Gastroesophageal sphincter (tissue), 4 donors: ENCODE data around the gene FHOD3. TPM values are rescaled to one million over a fixed set of nuclear protein-coding genes. Genes with fewer than 3 reads are reported as not detected.

Source experiments
- ATAC-seq: fragments of 150-250 bp; one replicate; pipeline ENCODE4 v1.9.1; 2016; ENCODE audit warnings: mild to moderate bottlenecking, moderate library complexity
- H3K27ac ChIP-seq, 4 donors: fragments of 200-600 bp; sonication (generic) in 3 of 4; 1 replicate in 3 of 4; 2 replicates in 1 of 4; pipeline ENCODE4 v1.5.1; 2016 to 2019
- H3K27me3 ChIP-seq: fragments of 200-600 bp; sonication (generic); one replicate; pipeline ENCODE4 v1.5.1; 2019
- H3K36me3 ChIP-seq, 2 donors: fragments of 200-600 bp; sonication (generic); one replicate each; pipeline ENCODE4 v1.5.1; 2019; ENCODE audit warnings: control low read depth in 1 of 2
- H3K4me1 ChIP-seq, 3 donors: fragments of 200-600 bp; sonication (generic); 1 replicate in 2 of 3; 2 replicates in 1 of 3; pipeline ENCODE4 v1.5.1; 2016 to 2019; ENCODE audit warnings: control low read depth in 2 of 3
- H3K4me3 ChIP-seq, 2 donors: fragments of 200-600 bp; sonication (generic); one replicate each; pipeline ENCODE4 v1.5.1; 2019; ENCODE audit warnings: mild to moderate bottlenecking in 1 of 2, moderate library complexity in 1 of 2
- H3K9me3 ChIP-seq, 3 donors: fragments of 200-600 bp; sonication (generic); one replicate each; pipeline ENCODE4 v1.5.1; 2017 to 2019; ENCODE audit warnings: control low read depth in 2 of 3
- CTCF ChIP-seq, 4 experiments: fragments of 200-600 bp in 2 of 4; fragments of 450-650 bp in 2 of 4; sonication (generic) in 1 of 4; IDR thresholded peaks; one replicate each; pipeline ENCODE4 v1.5.1; 2017 to 2019; ENCODE audit warnings: antibody characterized with exemption in 4 of 4, mild to moderate bottlenecking in 2 of 4, moderate library complexity in 2 of 4
- EP300 ChIP-seq: sonication (generic); formaldehyde crosslinking; IDR thresholded peaks from one replicate; pipeline ENCODE4 v1.6.1; 2017; ENCODE audit warnings: antibody characterized with exemption, mild to moderate bottlenecking
- POLR2A ChIP-seq, 2 donors: fragments of 450-650 bp; IDR thresholded peaks; one replicate each; pipeline ENCODE4 v1.6.1; 2017; ENCODE audit warnings: antibody characterized with exemption in 2 of 2, mild to moderate bottlenecking in 2 of 2, moderate library complexity in 1 of 2
- POLR2AphosphoS5 ChIP-seq: sonication (generic); formaldehyde crosslinking; IDR thresholded peaks from one replicate; pipeline ENCODE4 v1.6.1; 2017; ENCODE audit warnings: antibody characterized with exemption
- WGBS, 2 donors: methylation state at CpG; one replicate each; pipeline ENCODE4 v1.1.5; 2018; ENCODE audit warnings: low coverage in 1 of 2; 5-methylcytosine and 5-hydroxymethylcytosine counted together
- total RNA-seq, 4 donors: library from RNA; depleted of rRNA; stranded (reverse); fragments of >200 nt; gene quantifications; one replicate each; pipeline ENCODE4 v1.1.0, GENCODE V29; 2016

FHOD3 gene
- total RNA-seq, 4 donors from 2014 or later, result 18.4 to 36.7 (median 30.4) TPM

DNA sequence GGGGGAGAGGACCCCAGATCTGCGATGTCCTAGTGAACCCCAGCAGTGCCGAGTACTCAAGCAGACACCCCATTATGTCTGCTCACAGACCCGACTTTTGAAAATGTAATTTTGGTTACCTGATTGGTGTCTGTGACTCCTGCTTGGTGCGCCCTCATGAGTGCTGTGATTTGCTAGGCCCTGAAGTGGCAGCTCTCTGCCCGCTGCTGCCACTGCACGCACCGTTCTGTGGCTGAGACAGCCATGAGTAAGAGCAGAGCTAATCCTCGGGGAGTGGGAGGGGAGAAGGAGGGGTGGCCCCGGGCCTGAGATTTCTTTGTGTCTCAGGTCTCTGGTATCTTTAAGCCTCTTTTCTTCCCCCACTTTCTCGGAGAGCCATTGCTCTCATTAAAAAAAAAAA is 18.2 kb downstream of the FHOD3 start:
- ATAC-seq, result no peak

GRCh38 chr18:36316246-36316645 is 18.7 kb downstream of the FHOD3 start:
- Histone ChIP-seq H3K27me3 (no peaks in the 10 kb centered on the region), H3K9me3 (peaks cover 0 to 15% (median 0%) of the 10 kb centered on the region in 3 donors), H3K27ac (no peak overlapping the region), H3K4me1 (no peaks in the 10 kb centered on the region), H3K36me3 (no peaks in the 10 kb centered on the region), H3K4me3 (no peak overlapping the region)
- WGBS, 2 donors, result 87 to 88% methylated on average over 1 to 2 of the region's 2 CpGs
- no peak for TF ChIP-seq EP300
- TF ChIP-seq POLR2AphosphoS5, result no peak
- TF ChIP-seq CTCF (IDR thresholded peaks at IDR 0.05), result no peak
- TF ChIP-seq POLR2A (IDR thresholded peaks at IDR 0.05), result no peak
- no peak for ATAC-seq

More for the DNA sequence above, 18.2 kb downstream of the FHOD3 start:
- H3K4me1 ChIP-seq, result no peaks in the 10 kb centered on the region
- no peaks in the 10 kb centered on the region for H3K27me3 ChIP-seq
- no peak overlapping the region for H3K27ac ChIP-seq
- no peak overlapping the region for H3K4me3 ChIP-seq
- peaks cover 0 to 15% (median 0%) of the 10 kb centered on the region in 3 donors for H3K9me3 ChIP-seq
- no peak for TF ChIP-seq CTCF (IDR thresholded peaks at IDR 0.05)
- no peak for TF ChIP-seq POLR2AphosphoS5
- TF ChIP-seq EP300, result no peak
- TF ChIP-seq POLR2A (IDR thresholded peaks at IDR 0.05), result no peak
- no peaks in the 10 kb centered on the region for H3K36me3 ChIP-seq
- WGBS, 2 donors, result 14% methylated on average over 2 of the region's 10 CpGs; no CpG with 5 or more reads in 1 of the 2 donors

GRCh38 chr18:36321658-36322407 is 24.3 kb downstream of the FHOD3 start:
- 65% methylated on average over 4 of the region's 10 CpGs; no CpG with 5 or more reads in 1 of the 2 donors for WGBS, 2 donors
- Histone ChIP-seq H3K9me3 (peaks cover 0 to 15% (median 0%) of the 10 kb centered on the region in 3 donors), H3K36me3 (no peaks in the 10 kb centered on the region), H3K27ac (no peak overlapping the region), H3K27me3 (no peaks in the 10 kb centered on the region), H3K4me3 (no peak overlapping the region), H3K4me1 (no peaks in the 10 kb centered on the region)
- ATAC-seq, result no peak
- TF ChIP-seq EP300 (no peak), POLR2A (IDR thresholded peaks at IDR 0.05) (no peak), CTCF (IDR thresholded peaks at IDR 0.05) (no peak), POLR2AphosphoS5 (no peak)

DNA sequence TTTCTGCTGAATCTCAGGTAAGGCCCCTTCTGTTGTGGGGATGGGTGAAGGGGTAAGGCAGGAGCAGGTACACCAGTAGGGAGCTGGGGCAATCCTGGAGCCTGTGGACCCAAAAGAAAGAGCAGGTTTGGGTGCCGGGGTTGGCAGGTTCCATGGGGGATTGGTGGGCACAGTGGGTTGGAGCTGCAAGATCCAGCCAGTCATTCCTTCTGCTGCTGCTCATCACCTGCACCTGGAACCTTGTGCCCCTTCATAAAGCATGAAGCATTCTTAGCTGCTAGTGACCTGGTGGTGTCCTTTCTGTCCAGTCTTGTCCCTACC is 24.9 kb downstream of the FHOD3 start:
- TF ChIP-seq POLR2AphosphoS5 (no peak), EP300 (no peak), POLR2A (IDR thresholded peaks at IDR 0.05) (no peak), CTCF (IDR thresholded peaks at IDR 0.05) (no peak)
- Histone ChIP-seq H3K27ac (no peak overlapping the region), H3K36me3 (no peaks in the 10 kb centered on the region), H3K9me3 (peaks cover 0 to 15% (median 0%) of the 10 kb centered on the region in 3 donors), H3K27me3 (no peaks in the 10 kb centered on the region), H3K4me1 (no peaks in the 10 kb centered on the region), H3K4me3 (no peak overlapping the region)
- no peak for ATAC-seq
- no CpG with 5 or more reads among the region's 1 CpG for WGBS, 2 donors

DNA sequence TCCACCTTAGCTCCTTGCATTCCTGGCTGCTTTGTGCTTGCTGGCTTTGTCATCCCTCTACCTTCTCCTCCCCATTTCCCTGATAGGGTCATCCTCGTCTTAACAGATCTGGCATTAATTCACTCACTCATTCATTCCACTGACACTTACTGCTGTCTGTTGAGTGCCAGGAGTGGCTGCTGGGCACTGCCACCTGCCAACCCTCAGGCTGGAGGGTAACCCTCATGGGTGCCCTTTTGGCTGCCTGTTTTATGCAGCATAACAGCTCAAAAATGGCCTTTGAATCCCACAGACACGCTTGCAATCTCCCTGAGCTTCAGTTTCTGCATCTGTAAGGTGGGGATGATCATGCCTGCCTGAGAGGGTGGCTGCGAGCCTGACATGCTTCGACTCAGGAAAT is 25.2 kb downstream of the FHOD3 start:
- no peak for ATAC-seq
- TF ChIP-seq EP300, result no peak
- no peak for TF ChIP-seq POLR2AphosphoS5
- TF ChIP-seq POLR2A (IDR thresholded peaks at IDR 0.05), result no peak
- no peak for TF ChIP-seq CTCF (IDR thresholded peaks at IDR 0.05)

More for the DNA sequence above, 25.2 kb downstream of the FHOD3 start:
- Histone ChIP-seq H3K4me3 (no peak overlapping the region), H3K36me3 (no peaks in the 10 kb centered on the region), H3K27ac (no peak overlapping the region), H3K9me3 (peaks cover 0 to 15% (median 0%) of the 10 kb centered on the region in 3 donors), H3K27me3 (no peaks in the 10 kb centered on the region), H3K4me1 (no peaks in the 10 kb centered on the region)
- 80 to 88% methylated on average over 1 of the region's 4 CpGs for WGBS, 2 donors
